HG03469 (cell line): ENCODE data around the gene BEGAIN.

Experiments
- ATAC-seq: cut with Tn5 transposase; IDR thresholded peaks from one replicate; pipeline ENCODE4 v1.9.1; 2021; ENCODE audit warnings: mild to moderate bottlenecking, moderate library complexity, moderate number of reproducible peaks; ENCODE audit not compliant: unreplicated experiment

Gene BEGAIN

DNA sequence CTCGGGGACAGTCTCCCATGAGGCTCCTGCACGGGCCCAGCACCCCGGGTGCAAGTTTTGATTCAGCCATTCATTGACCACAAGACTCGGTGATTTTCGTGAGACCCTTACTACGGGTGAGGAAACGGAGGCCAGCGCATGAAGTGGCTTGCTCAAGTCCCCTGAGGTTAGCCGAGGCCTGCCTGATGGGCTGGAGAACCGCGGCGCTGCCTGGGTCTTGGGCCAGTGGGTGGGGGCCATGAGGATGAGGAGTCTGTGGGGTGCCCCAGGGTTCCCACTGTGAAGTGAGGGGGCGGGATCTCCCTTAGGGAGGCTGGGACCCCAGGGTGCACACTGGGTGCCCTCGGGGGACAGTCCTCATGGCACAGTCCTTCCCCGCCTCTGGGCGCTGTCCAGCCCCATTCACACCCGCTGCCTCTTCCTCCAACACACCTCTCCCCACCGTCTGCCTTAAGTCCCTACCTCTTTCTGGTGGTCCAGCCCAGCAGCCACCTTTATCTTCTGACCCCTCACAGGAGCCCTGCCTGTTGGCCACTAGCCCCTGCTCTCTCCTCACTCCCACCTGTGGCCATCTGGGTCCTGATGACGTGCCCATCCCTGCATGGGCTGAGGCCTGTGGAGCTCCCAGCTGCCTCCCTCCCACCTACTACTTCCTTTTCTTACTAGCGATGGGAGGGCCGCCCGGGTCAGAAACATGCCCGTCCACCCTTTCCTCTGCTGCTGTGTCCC lies 16.3 kb downstream of the BEGAIN start:
- no peak for ATAC-seq

DNA sequence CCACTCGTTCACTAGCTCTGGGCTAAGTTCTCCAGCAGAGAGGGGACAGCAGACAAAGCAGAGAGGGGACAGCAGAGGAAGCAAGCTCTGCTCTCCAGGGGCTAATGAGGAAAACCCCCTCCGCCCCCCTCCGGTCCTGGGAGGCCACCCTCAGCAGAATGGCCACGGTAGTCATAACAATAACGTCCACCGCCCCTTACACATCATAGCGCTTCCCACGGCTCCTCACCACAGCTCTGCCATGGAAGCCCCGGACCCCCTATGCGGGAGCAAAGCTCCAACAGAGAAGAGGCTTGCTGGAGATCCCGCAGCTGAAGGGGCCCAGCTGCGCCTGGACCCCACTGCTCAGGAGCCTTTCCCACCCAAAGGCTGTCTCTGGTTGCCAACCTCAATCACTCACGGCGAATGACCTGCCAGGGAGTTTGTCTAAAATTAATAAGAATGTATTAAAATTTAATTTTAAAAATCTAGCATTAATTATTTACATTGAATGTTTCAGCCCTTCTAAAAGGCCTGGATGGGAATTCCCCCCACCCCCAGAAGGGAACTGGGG lies 17.4 kb downstream of the BEGAIN start:
- no peak for ATAC-seq

DNA sequence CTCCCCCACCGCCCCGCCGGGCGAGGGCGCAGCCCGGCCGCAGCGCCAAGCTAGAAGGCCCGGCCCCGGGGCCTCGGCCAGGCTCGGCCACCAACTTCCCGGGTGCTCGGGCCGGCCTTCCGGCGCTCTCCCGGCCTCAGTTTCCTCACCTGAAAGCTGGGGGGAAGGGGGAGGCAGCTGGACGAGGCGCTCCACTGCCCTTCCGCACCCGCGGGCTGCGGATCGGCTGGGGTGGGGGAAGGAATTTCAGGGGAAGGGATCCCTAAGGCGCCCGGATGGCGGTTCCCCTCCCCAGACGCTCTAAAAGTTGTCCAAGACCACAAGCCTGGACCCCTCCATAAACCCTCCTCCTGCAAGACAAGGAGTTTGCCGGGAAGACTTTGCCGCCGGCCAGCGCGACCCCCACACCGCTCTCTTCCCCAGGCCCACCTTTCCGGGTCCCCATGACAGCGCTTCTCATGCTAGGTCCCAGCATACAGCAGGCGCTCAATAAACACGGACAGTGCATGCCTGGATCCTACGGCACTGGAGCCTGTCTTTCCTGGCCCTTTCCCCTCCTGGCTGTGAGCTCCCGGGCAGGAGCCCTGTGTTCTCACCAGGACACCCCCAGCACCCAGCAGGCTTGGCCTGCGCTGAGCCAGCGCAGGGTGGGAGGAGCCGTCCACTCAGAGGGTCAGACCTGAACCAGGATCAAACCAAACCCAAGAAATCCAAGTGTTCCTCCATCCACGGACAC lies 18.1 kb downstream of the BEGAIN start:
- no peak for ATAC-seq

DNA sequence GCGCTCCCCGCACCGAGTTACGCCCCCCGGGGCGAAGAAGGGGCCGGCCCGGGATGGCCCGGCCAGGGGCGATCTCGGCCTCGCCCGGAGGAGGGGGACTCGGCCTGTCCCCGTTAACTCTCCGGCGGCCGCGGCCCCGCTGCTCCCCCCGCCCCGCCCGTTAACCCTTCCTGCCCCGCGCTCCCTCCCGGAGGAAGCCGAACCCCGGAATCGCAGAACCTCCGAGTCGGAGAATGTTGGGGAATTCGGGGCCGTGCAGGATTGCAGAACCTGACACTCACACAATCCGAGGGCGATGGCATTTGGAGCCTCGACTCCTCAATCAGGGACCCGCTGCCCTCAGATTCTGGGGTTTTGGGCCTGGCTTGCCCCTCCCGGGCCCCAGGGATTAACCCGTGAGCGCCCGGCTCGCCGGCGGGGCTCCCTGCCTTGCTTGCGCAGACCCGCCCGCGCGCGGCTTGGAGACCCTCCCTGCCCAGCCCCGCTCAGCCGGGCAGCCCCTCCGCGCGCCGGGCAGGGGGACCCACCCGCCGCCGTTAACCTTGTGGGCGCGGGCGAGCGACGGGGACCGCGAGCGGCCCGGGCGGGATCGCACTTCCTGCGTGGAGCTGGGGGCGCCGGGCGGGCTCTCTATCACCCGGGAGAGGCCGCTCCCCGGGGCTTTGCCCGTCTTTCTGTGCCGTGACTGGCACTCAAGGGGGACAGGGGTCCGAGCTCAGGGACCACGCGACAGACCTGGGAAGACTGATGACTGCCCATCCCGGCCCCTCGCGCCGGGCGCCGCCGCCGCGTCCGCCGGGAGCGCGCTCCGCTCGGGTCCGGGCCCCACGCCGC lies 18.8 kb downstream of the BEGAIN start:
- ATAC-seq = no peak

DNA sequence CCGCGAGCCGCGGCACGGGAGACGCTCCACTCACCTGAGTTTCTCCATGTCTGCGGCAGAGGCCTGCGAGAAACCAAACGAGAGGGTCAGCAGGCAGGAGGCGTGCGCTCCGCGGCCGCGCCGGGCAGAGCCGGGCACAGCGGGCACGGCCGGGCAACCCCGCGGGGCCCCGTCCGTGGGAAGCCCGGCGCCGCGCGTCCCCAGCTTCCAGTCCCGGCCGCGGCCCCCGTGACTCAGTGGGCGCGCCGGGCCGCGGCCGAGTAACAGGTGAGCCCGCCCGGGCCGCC lies 19.4 kb downstream of the BEGAIN start:
- ATAC-seq = no peak

DNA sequence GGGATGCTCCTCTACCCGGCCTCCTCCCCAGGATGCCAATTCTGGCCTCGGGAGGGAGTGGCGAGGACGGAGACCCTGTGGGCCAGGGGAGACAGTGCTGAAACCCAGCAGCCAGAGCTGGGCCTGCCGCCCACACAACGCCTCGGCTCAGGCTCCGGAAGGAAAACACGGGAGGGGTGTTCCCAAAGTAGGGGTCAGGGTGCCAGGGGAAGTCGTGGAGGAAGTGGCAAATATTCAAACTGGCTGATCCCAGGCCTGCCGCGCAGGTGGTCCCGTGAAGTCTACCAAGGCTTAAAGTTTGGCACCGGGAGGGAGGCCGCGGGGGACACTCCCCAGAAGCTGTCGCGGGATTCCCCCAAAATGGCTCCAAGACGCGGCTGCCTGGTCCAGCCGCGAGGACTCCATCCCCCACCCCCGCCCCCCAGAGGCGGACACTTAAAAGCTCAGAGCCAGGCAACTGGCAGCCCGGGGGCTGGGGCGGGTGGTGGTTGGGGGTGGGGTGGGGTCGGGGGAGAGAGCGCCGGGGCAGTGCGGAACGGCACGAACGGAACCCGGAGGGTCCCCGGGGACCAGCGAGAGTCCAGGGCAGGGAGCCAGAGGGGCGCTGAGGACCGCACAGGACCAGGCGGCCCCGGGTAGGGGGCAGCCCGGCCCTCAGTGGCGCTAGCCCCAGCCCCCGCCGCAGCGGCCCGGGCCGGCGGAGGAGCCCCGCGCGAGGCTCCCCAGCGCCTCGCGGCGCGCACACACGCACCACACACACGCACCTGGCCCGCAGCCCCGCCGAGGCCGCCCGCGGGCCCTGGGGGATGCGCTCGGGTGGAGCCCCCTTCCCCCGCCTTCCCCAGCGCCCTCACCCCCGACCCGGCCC lies 20.0 kb downstream of the BEGAIN start:
- no peak for ATAC-seq

DNA sequence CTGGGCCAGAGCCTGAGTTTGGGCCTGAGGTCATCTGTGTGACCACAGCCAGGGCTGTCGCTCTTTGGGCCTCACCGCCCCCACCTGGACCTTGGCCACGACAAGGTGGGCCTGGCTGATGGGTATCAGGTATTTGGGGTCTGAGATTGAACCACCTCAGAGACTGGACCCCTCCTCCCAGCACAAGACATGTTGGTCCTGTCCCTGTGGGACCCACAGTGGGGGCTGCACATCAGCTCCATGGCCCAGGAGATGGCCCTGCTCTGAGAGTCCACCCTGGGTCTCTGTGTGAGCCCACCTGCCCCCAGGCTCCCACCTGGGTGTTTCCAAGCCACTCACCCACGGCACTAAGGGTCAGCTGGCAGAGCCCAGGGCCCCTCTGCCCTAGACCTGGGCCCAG lies 20.6 kb downstream of the BEGAIN start:
- ATAC-seq = no peak

DNA sequence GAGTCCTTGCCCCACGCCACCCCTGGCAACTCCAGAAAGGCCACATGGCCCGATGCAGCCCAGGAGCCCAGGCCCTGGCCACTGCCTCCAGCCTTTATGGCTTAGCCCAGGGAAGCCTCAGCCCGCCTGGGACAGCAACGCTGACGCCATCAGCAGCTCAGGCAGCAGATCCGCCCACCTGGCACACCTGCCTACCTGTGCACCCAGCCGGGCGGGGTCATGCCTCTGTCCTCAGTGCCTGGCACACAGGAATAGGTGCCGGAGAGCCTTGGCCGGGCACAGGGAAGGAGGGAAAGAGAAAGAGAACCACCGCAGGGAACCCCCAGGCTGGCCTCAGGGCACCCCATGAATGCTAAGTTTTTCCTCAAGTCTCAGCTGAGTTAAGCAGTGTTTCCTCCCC lies 21.1 kb downstream of the BEGAIN start:
- no peak for ATAC-seq

DNA sequence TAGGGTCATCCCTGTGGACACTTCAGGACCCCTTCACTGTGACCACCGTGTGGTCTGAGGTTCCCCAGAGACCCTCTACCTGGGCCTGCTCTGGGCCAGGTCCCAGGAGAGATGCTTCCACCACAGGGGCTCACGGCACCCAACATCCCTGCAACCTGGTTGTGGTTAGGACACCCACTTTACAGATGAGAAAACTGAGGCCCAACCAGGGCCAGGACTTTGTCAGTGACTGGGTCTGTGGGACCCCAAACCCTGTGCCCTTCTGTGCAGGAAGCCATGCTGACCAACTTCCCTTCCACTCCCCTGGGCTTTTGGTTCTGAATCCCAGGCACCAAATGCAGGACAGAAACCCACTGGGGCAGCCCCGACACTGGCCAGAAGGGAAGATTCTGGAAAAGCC lies 21.6 kb downstream of the BEGAIN start:
- ATAC-seq = no peak

DNA sequence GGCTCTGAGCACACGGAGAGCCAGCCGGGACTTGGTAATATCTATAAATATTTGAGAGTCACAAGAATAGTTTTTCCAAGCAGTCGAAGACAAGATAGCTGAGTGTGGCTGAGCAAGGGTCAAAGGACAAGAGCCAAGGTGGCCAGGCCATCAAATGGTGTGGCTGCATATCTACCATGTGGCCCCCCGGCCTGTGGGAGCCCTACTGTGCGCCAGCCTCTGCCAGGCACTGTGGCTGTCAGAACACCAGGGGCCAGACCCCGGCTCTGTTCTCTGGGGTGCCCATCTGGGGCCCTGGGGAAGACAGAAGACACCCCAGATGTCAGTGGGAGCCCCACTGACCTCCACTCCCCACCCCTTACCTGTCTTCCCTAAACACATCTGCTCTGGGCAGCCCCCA lies 22.7 kb downstream of the BEGAIN start:
- ATAC-seq = no peak

DNA sequence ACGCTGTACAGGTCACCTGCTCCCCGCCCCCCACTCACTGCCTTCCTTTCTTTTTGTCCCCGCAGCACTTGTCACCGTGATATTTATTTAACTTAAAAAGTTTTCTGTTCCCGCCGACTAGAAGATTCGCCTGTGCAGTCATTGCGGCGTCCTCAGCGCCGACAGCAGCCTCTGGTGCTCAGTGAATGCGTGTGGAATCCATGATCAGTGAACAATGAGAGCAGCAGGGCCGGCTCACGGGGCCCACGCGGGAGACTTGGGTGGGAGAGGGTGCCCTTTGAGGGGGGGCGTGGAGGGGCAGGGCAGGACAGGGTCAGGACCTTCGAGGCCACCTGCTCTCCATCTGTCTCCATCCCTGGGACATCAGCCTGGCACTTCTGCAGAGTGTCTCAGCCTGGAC lies 24.5 kb downstream of the BEGAIN start:
- ATAC-seq = no peak

DNA sequence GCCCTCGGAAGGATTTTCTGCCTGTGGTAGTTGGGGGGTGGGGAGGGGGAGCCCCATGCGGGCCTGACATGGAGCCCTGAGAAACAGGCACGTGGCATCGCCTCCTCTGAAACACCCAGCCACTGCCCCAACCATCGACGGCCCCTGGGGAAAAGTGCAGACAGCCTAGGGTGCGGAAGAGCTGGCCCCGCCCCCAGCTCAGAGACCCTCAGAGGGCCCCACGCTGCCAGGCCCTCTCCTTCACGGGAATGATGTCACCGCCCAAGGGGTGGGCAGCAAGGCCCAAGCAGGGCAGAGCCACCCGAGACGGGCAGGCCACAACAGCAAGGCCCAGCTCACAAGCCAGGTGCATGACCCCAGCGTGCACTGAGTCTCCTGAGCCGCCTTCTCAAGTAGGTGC lies 26.2 kb downstream of the BEGAIN start:
- ATAC-seq = no peak

DNA sequence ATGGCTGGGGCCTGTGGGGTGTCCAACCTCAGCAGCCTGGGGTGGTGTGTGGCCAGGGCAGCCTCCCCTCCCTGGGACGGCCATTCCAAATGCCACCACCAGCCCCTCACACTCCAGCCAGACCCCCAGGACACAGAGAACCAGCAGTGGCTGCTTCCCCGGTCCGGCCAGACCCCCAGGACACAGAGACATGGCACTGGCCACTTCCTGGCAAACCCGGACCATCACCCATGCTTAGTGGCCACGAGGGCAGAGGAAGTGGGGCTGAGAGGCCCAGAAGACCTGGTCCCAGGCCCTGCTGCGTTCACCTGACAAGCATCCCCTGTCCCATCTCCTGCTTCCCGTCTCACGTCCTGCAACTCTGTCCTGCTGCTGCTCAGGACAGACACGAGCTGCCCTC lies 26.7 kb downstream of the BEGAIN start:
- ATAC-seq = no peak

DNA sequence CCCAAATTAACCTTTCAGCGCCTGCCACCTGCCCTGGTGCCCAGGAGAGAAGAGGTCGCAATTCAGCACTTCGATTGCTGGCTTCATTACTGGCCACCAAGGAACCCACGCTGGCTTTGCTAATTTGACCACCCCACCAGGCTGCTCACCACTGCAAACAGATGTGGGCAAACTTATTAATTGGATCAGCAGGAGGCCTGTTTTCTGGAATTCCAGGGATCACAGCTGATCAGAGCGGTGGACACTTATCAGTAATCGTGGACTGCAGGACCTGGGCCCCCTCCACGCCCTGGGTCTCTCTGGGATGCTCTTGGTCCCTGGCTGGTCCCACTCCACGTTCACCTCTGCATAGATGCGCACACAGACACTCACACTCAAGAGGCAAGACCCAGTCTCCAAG lies 27.8 kb downstream of the BEGAIN start:
- ATAC-seq = no peak

DNA sequence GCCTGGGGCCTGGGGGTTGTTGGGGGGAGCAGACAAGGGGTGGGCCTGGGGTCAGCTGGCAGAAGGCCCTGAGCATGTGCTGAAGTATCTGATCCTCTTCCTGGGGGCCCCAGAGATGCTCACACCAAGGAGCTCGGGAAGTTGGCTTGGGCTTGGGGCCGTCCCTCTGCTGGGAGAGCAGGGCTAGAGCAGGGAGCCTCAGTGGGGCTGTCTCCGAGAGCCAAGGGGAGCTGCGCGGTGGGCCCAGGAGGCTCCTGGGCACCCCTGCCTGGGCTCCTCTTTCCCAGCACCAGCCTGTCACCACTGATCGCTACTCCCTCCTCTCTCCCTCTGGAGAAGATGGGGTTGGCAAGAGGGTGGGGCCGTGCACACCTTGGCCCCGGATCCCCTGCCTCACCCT lies 28.3 kb downstream of the BEGAIN start:
- ATAC-seq = no peak

DNA sequence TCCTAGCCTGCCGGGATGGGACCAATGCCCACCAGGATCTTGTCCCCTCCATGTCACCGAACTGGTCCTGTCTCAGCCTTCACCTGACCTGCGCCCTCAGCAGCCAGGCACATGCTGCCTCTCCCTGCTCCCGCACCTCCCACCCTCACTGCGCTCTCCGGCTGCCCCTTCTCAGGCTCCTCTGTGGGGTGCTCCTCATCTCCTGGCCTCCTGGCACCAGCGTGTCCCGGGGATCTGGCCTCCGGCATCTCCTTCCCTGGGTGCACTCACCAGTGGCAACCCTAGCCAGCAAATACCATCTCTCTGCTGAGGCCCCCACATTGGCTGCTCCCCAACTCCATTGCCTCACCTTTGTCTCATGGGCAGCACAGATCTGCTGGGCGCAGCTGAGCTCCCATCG lies 29.0 kb downstream of the BEGAIN start:
- no peak for ATAC-seq

DNA sequence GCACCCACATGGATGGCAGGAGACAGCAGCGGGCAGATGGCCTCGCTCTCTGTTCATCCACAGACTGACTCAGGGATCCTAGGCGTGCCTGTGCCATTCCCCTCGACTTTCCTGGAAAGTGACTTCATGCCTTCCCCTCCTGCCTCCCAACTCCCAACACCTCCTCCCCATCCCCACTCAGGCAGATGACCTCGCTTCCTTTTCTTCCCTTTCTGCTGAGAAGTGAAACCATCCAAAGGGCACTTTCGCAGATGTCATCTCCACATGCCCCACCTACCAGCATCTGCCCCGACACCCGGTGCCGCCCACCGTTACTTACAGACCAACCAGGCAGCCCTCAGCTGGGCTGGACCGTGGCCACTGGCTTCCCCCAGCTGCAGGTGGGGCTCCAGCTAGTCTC lies 29.6 kb downstream of the BEGAIN start:
- ATAC-seq = no peak

DNA sequence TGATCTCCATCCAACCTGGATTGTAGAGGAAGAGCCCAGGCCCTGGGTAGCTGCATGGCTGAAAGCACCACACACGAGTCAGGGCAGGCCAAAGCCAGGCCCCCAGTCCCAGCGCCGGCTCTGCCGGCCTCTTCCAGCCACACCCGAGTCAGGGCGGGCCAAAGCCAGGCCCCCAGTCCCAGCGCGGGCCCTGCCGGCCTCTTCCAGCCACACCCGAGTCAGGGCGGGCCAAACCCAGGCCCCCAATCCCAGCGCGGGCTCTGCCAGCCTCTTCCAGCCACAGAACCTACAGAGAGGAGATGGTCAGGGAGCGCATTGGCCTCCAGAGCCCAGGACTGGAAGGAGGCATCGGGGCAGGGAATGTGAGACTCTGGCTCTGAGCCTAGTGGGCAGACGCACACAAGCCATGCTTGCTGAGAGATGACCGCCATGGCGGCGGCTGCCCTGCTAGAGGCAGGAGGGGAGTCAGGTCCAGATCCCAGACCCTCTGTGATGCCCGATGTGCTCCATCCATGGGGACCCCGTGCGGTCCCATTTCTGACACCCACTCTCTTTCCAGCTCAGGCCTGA lies 30.2 kb downstream of the BEGAIN start:
- ATAC-seq = no peak

DNA sequence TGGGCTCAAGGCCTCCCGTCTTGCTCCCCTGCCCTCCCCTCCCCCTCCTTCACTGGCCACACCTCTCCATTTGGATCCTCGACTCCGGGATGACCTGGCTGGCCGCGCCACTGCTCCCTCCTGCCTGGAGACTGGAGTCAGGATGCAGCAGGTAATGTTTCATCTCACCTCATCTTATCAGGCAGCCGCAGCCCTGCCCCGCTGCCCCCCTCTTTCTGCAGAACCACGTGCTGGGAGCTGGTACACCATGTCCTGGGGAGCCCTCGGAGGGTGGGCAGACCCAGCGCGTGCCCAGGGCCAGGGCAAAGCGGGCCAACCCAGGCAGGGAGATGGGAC lies 31.1 kb downstream of the BEGAIN start:
- ATAC-seq = no peak

DNA sequence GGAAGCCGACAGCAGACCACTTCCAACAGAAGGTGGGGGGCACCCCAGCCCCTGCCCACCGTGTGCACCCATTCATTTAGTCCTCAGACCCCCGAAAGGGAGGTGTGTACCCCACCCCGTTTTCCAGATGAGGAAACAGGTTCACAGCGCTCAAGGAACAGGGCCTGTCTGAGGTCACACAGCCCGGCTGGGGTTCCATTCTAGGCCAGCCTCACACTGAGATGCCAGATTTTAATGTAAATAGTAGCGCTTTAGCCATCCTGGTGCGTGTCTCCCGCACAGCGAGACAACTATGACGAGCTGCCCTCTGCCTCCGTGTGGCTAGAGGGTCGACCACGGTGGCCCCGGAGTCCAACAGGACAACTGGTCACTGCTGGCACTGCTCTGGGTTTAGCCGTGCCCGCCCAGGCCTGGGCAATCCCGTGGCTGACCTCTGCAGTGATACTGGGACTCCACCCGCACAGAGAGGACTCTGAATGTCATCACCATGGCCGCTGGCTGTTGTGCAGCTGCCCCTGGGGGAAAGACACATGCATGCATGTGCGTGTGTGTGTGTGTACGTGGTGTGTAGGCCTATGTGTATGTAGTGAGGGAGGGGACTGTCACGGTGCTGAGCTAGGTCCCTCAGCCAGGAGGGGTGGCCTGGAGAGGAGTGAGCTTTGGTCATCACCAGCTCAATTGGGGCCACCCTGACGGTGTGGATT lies 31.6 kb downstream of the BEGAIN start:
- no peak for ATAC-seq
